Measurements from ENCODE around the gene TNFRSF4. TPM values are rescaled to one million over a fixed set of nuclear protein-coding genes. Genes with fewer than 3 reads are reported as not detected.

The TNFRSF4 gene
- total and polyA plus RNA-seq, 7 donors = 0.95 to 8.6 (median 1.2) TPM; not detected in 2

- intact Hi-C loops (cut with DNase I) = no loop called here
- TF ChIP-seq POLR2AphosphoS5 (IDR thresholded peaks at IDR 0.05) (no peak), POLR2A (IDR thresholded peaks at IDR 0.05) (no peak), EP300 (IDR thresholded peaks at IDR 0.05) (no peak), CTCF (IDR thresholded peaks at IDR 0.05) (no peak)
- H3K27ac ChIP-seq = no peak overlapping the region
- peaks cover 48 to 98% (median 63%) of the 10 kb centered on the region in 4 donors for H3K36me3 ChIP-seq
- no peaks in the 10 kb centered on the region for H3K27me3 ChIP-seq
- DNase-seq = no peak
- H3K9me3 ChIP-seq = no peaks in the 10 kb centered on the region
- no peak overlapping the region for H3K4me3 ChIP-seq
- 96% methylated on average over 15 of the region's 15 CpGs for WGBS, 2 donors
- peaks cover 0 to 6% (median 0%) of the 10 kb centered on the region in 4 donors for H3K4me1 ChIP-seq
Observed at GRCh38 chr1:1223321-1223720, 9.4 kb upstream of the TNFRSF4 start.

- no peak for DNase-seq
- WGBS, 2 donors = 89 to 92% methylated on average over 44 of the region's 44 CpGs
- Histone ChIP-seq H3K27me3 (no peaks in the 10 kb centered on the region), H3K36me3 (peaks cover 48 to 98% (median 63%) of the 10 kb centered on the region in 4 donors), H3K4me3 (no peak overlapping the region), H3K4me1 (no peaks in the 10 kb centered on the region), H3K27ac (no peak overlapping the region), H3K9me3 (no peaks in the 10 kb centered on the region)
- TF ChIP-seq POLR2A (IDR thresholded peaks at IDR 0.05) (no peak), EP300 (IDR thresholded peaks at IDR 0.05) (no peak), CTCF (IDR thresholded peaks at IDR 0.05) (no peak), POLR2AphosphoS5 (IDR thresholded peaks at IDR 0.05) (no peak)
- intact Hi-C loops (cut with DNase I) = no loop called here
Observed at GRCh38 chr1:1222575-1223225, 8.7 kb upstream of the TNFRSF4 start.

GRCh38 chr1:1221887-1222574, 8.1 kb upstream of the TNFRSF4 start:
- no peak overlapping the region for H3K27ac ChIP-seq
- no peaks in the 10 kb centered on the region for H3K9me3 ChIP-seq
- no peaks in the 10 kb centered on the region for H3K4me1 ChIP-seq
- no peak for DNase-seq
- H3K27me3 ChIP-seq = no peaks in the 10 kb centered on the region
- H3K36me3 ChIP-seq = peaks cover 48 to 98% (median 63%) of the 10 kb centered on the region in 4 donors
- intact Hi-C loops (cut with DNase I) = no loop called here
- no peak for TF ChIP-seq POLR2A (IDR thresholded peaks at IDR 0.05)
- no peak for TF ChIP-seq POLR2AphosphoS5 (IDR thresholded peaks at IDR 0.05)
- no peak for TF ChIP-seq CTCF (IDR thresholded peaks at IDR 0.05)
- TF ChIP-seq EP300 (IDR thresholded peaks at IDR 0.05) = no peak
- 64 to 83% methylated on average over 30 of the region's 30 CpGs for WGBS, 2 donors
- H3K4me3 ChIP-seq = no peak overlapping the region

GRCh38 chr1:1220197-1220596, 6.2 kb upstream of the TNFRSF4 start:
- Histone ChIP-seq H3K4me1 (no peaks in the 10 kb centered on the region), H3K9me3 (no peaks in the 10 kb centered on the region), H3K4me3 (no peak overlapping the region), H3K27me3 (no peaks in the 10 kb centered on the region), H3K27ac (no peak overlapping the region), H3K36me3 (peaks cover 52 to 92% (median 59%) of the 10 kb centered on the region in 4 donors)
- WGBS, 2 donors = 91 to 93% methylated on average over 24 of the region's 24 CpGs
- intact Hi-C loops (cut with DNase I) = no loop called here
- TF ChIP-seq CTCF (IDR thresholded peaks at IDR 0.05) (no peak), POLR2A (IDR thresholded peaks at IDR 0.05) (no peak), EP300 (IDR thresholded peaks at IDR 0.05) (no peak), POLR2AphosphoS5 (IDR thresholded peaks at IDR 0.05) (no peak)
- no peak for DNase-seq

Measured in sigmoid colon (tissue), 7 donors.